ENCODE results near the gene TUFT1. TPM values are rescaled to one million over a fixed set of nuclear protein-coding genes. Genes with fewer than 3 reads are reported as not detected.

The TUFT1 gene
- total and polyA plus RNA-seq, 10 of the 15 experiments (the other 5 are each of a cell fraction or from before 2014, with no cell fraction given): 0.08 to 4.3 (median 3.2) TPM

DNA sequence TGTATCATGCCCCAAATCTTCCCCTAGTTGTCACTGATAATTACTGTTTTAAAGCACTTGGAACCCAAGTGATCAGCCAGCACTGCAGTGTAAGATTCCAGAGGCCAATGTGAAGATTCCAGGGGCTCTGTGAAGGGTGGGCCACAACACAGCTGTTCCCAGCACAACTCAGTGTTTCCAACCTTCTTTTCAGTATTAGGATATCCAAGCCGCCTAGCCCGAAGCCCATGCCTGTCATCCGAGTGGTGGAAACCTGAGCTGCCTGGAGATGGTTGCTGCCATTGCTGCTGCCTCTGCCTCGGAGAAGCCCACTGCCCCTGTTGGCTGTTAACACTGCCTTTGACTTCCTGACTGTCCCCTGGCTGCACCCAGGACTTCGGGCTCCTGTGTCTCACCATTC lies 41.3 kb downstream of the TUFT1 start:
- Histone ChIP-seq H3K27me3 (replicated peaks in 1 of 2; ENCODE audit: control insufficient read depth in 2 of 2, insufficient read depth in 2 of 2, low read length in 1 of 2) (no peaks in the 10 kb centered on the region; a peak in 2 of 4 replicates), H3K36me3 (ENCODE audit: control insufficient read depth in 2 of 2, insufficient read depth in 2 of 2, low read length in 1 of 2) (no peaks in the 10 kb centered on the region), H3K4me3 (no peak overlapping the region), H3K79me2 (ENCODE audit: control insufficient read depth, insufficient read depth, low read length) (no peaks in the 10 kb centered on the region), H2AFZ (ENCODE audit: control insufficient read depth, low read depth, low read length) (no peak overlapping the region), H4K20me1 (ENCODE audit: control insufficient read depth, insufficient read depth) (no peaks in the 10 kb centered on the region), H3K9me3 (replicated peaks; ENCODE audit: control insufficient read depth, insufficient read depth, low read length) (no peaks in the 10 kb centered on the region), H3K9ac (ENCODE audit: control insufficient read depth, insufficient read depth, low read length) (no peak overlapping the region), H3K27ac (ENCODE audit: control insufficient read depth, insufficient read depth) (no peak overlapping the region), H3K4me1 (ENCODE audit: control insufficient read depth, insufficient read depth, low read length) (no peaks in the 10 kb centered on the region), H3K4me2 (ENCODE audit: control insufficient read depth, insufficient read depth) (no peak overlapping the region)
- FAIRE-seq (no peak), DNase-seq (ENCODE audit: low read depth, low spot score) (no peak), ATAC-seq (no peak)
- CTCF ChIA-PET: interaction anchor here (1.6 kb wide), 1 partner anchor 12 kb away, joined by 7 read pairs; no protein-coding TSS in a partner anchor
- TF ChIP-seq MTA2 (IDR thresholded peaks at IDR 0.05; ENCODE audit: low read depth): no peak
- TF ChIP-seq IKZF1 (conservative IDR thresholded peaks at IDR 0.05): no peak
- intact Hi-C loops (cut with micrococcal nuclease; ENCODE audit: unreplicated experiment): no loop called here
- SMC1A ChIA-PET (ENCODE audit: uncharacterized antibody, unreplicated experiment): interaction anchor here (1.0 kb wide), 1 partner anchor 153 kb away, joined by 3 read pairs; no protein-coding TSS in a partner anchor
- RAD21 ChIA-PET (ENCODE audit: unreplicated experiment): no interaction called here
- WGBS (ENCODE audit: insufficient coverage, insufficient replicate concordance, low lambda C conversion rate, missing lambda C conversion rate): 61% methylated on average over 5 of the region's 5 CpGs
- in situ Hi-C loops (cut with MboI): no loop called here
- no TSS peak for BruUV-seq (replicated peaks)
- POLR2A ChIA-PET: no interaction called here

DNA sequence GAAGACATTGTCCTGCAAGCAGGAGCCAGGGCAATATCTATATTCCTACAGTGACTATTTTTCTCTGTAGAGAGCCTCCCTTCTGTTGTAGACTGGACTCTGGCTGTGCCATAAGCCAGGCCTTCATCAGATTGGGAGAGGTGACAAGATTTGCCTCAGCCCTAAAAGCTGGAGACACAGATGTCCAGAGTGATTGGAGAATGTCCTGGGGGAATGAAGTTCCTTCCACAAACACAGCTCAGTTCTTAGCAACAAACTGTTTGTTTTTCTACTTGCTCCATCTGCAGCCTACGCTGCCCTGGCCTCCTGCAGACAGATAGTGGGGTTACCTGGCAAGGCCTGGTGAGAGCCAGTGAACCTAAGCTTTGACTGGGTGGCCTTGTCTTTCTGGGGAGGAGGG lies 41.8 kb downstream of the TUFT1 start:
- no peaks in the 10 kb centered on the region for H3K4me1 ChIP-seq (ENCODE audit: control insufficient read depth, insufficient read depth, low read length)
- 0% methylated on average over 1 of the region's 1 CpG for WGBS (ENCODE audit: insufficient coverage, insufficient replicate concordance, low lambda C conversion rate, missing lambda C conversion rate)
- ChIA-PET CTCF (interaction anchor here (1.6 kb wide), 1 partner anchor 12 kb away, joined by 7 read pairs; no protein-coding TSS in a partner anchor), SMC1A (ENCODE audit: uncharacterized antibody, unreplicated experiment) (no interaction called here), RAD21 (ENCODE audit: unreplicated experiment) (no interaction called here), POLR2A (no interaction called here)
- no peaks in the 10 kb centered on the region for H3K79me2 ChIP-seq (ENCODE audit: control insufficient read depth, insufficient read depth, low read length)
- H3K36me3 ChIP-seq (ENCODE audit: control insufficient read depth in 2 of 2, insufficient read depth in 2 of 2, low read length in 1 of 2): no peaks in the 10 kb centered on the region
- no peak overlapping the region for H3K4me3 ChIP-seq
- no peak overlapping the region for H2AFZ ChIP-seq (ENCODE audit: control insufficient read depth, low read depth, low read length)
- no peaks in the 10 kb centered on the region for H3K9me3 ChIP-seq (replicated peaks; ENCODE audit: control insufficient read depth, insufficient read depth, low read length)
- no peak overlapping the region for H3K9ac ChIP-seq (ENCODE audit: control insufficient read depth, insufficient read depth, low read length)
- DNase-seq (ENCODE audit: low read depth, low spot score) (no peak), ATAC-seq (no peak), FAIRE-seq (no peak)
- H3K27ac ChIP-seq (ENCODE audit: control insufficient read depth, insufficient read depth): no peak overlapping the region
- no peaks in the 10 kb centered on the region for H4K20me1 ChIP-seq (ENCODE audit: control insufficient read depth, insufficient read depth)
- intact Hi-C loops (cut with micrococcal nuclease; ENCODE audit: unreplicated experiment) (no loop called here), in situ Hi-C loops (cut with MboI) (no loop called here)
- H3K4me2 ChIP-seq (ENCODE audit: control insufficient read depth, insufficient read depth): no peak overlapping the region
- H3K27me3 ChIP-seq (replicated peaks in 1 of 2; ENCODE audit: control insufficient read depth in 2 of 2, insufficient read depth in 2 of 2, low read length in 1 of 2): no peaks in the 10 kb centered on the region; a peak in 2 of 4 replicates
- no TSS peak for BruUV-seq (replicated peaks)
- TF ChIP-seq, protein P1, sequence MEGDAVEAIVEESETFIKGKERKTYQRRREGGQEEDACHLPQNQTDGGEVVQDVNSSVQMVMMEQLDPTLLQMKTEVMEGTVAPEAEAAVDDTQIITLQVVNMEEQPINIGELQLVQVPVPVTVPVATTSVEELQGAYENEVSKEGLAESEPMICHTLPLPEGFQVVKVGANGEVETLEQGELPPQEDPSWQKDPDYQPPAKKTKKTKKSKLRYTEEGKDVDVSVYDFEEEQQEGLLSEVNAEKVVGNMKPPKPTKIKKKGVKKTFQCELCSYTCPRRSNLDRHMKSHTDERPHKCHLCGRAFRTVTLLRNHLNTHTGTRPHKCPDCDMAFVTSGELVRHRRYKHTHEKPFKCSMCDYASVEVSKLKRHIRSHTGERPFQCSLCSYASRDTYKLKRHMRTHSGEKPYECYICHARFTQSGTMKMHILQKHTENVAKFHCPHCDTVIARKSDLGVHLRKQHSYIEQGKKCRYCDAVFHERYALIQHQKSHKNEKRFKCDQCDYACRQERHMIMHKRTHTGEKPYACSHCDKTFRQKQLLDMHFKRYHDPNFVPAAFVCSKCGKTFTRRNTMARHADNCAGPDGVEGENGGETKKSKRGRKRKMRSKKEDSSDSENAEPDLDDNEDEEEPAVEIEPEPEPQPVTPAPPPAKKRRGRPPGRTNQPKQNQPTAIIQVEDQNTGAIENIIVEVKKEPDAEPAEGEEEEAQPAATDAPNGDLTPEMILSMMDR (IDR thresholded peaks at IDR 0.05 in 2 of 3, conservative IDR thresholded peaks at IDR 0.05 in 1 of 3; ENCODE audit: control insufficient read depth in 2 of 3, extremely low read depth in 1 of 3, insufficient read depth in 1 of 3, low read depth in 3 of 3, low read length in 3 of 3): no peak
- no peak for TF ChIP-seq PML (IDR thresholded peaks at IDR 0.05; ENCODE audit: low read length)
- TF ChIP-seq, protein P2, sequence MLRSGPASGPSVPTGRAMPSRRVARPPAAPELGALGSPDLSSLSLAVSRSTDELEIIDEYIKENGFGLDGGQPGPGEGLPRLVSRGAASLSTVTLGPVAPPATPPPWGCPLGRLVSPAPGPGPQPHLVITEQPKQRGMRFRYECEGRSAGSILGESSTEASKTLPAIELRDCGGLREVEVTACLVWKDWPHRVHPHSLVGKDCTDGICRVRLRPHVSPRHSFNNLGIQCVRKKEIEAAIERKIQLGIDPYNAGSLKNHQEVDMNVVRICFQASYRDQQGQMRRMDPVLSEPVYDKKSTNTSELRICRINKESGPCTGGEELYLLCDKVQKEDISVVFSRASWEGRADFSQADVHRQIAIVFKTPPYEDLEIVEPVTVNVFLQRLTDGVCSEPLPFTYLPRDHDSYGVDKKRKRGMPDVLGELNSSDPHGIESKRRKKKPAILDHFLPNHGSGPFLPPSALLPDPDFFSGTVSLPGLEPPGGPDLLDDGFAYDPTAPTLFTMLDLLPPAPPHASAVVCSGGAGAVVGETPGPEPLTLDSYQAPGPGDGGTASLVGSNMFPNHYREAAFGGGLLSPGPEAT (IDR thresholded peaks at IDR 0.05; ENCODE audit: low read depth): no peak
- TF ChIP-seq, protein P3, sequence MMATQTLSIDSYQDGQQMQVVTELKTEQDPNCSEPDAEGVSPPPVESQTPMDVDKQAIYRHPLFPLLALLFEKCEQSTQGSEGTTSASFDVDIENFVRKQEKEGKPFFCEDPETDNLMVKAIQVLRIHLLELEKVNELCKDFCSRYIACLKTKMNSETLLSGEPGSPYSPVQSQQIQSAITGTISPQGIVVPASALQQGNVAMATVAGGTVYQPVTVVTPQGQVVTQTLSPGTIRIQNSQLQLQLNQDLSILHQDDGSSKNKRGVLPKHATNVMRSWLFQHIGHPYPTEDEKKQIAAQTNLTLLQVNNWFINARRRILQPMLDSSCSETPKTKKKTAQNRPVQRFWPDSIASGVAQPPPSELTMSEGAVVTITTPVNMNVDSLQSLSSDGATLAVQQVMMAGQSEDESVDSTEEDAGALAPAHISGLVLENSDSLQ (IDR thresholded peaks at IDR 0.05): no peak
- no peak for TF ChIP-seq RAD21 (IDR thresholded peaks at IDR 0.05; ENCODE audit: insufficient read depth, low read depth, low read length)
- TF ChIP-seq PAX5 (IDR thresholded peaks at IDR 0.05; ENCODE audit: borderline replicate concordance, low read depth, low read length): no peak
- no peak for TF ChIP-seq JUNB (IDR thresholded peaks at IDR 0.05)
- no peak for TF ChIP-seq TBL1XR1 (IDR thresholded peaks at IDR 0.05; ENCODE audit: low read depth, low read length)
- no peak for TF ChIP-seq POLR2A (IDR thresholded peaks at IDR 0.05; ENCODE audit: low read depth, low read length)
- TF ChIP-seq NFXL1 (IDR thresholded peaks at IDR 0.05; ENCODE audit: borderline replicate concordance): no peak
- TF ChIP-seq MEF2A (IDR thresholded peaks at IDR 0.05; ENCODE audit: insufficient read depth, low read depth, low read length): no peak

Measured in GM12878 (cell line).